GM21528 (cell line): ENCODE data around the gene SPIRE1.

Source experiments
- ATAC-seq: cut with Tn5 transposase; IDR thresholded peaks from one replicate; pipeline ENCODE4 v1.9.1; 2021; ENCODE audit warnings: mild to moderate bottlenecking, moderate library complexity; ENCODE audit not compliant: unreplicated experiment, low FRiP score

SPIRE1 gene

GRCh38 chr18:12460874-12461273 is 197.0 kb downstream of the SPIRE1 start:
- no peak for ATAC-seq

DNA sequence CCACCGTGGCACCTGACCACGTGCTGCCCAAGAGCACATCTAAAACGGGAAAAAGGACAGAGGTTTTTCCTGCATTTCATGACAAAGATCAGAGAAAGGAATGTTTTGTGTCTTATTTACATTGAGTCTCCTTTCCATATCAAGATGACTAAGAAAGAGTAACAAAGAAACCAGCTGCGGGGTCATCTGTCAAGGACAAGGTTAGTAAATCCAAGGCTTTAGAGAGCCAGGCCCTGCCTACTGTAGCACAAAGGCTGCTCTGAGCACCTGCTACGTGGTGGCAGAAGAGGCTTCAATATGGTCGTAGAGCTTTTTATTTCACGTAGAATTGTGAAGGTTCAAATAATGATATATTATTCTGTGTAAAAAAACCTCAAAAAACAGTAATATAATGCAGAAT is 199.1 kb downstream of the SPIRE1 start:
- no peak for ATAC-seq

- no peak for ATAC-seq
These were observed 201.5 kb downstream of the SPIRE1 start for GRCh38 chr18:12456441-12456840.

DNA sequence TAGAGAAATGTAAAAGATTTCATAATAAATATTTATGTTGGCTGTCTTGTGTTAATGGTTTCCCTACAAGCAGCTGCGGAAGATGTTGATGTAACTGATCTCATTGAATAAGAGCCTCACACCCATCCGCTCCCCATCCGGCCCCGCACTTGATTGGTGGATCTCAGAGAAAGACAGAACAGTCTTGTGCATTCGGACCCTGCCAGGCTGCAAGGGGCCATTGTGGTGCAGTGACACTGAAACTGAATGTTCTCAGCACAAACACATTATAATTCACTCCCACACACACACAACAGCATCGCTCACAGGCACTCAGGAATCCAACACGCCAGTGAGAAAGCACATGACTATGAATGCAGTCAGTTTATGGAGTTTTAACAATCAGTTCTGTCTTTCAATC is 202.4 kb downstream of the SPIRE1 start:
- ATAC-seq = no peak

DNA sequence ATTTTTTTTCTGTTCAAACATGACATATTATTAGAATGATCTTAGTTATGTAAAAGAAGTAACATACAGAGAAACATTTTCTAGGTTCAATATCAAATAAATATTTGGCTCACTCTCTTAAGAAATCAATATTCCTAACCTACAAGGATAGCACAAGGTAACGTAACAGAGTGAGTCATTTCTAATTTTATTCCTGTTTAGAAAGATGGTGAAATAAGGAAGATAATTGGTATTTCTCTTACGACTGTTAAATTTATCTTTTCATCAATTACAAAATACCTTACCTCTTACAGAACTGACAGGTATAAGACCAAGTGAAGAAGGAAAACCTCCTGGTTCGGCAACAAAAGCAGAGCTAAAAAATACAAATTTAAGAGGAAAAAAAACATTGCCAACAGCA is 205.1 kb downstream of the SPIRE1 start:
- ATAC-seq = no peak

DNA sequence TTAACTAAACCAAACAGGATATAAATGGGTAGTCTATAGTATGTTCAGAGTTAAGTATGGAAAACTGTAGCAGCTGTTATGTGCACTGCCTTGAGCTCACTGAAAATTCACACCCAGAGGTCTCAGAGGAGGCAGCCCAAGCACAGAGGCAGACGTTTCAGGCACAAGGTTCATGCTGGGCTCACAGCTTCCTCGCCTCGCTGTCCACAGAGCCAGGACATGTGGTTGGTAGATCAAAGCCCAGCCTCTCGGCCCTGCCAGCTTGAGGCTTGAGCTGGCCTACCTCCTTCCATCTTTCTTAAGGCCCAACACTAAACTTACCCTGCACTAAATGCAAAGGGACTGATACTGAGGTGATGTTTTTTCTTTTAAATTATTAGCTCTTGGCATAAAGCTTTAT is 206.5 kb downstream of the SPIRE1 start:
- ATAC-seq = no peak

GRCh38 chr18:12449051-12449785 is 208.7 kb downstream of the SPIRE1 start:
- ATAC-seq = no peak

- no peak for ATAC-seq
These were observed 212.4 kb downstream of the SPIRE1 start for GRCh38 chr18:12445554-12445953.

DNA sequence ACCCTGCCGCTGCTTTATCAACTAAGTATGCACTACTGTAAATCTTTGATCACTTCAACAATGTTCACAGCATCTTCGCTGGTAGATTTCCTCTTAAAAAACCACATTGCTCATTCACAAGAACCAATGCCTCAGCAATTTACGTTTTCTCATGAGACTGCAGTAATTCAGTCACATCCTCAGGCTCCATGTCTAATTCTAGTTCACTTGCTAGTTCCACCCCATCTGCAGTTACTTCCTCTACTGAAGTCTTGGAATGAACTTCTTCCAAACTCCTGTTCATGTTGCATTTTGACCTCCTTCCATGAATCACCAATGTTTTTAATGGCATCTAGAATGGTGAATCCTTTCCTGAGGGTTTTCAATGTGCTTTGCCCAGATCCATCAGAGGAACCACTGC is 214.4 kb downstream of the SPIRE1 start:
- ATAC-seq = no peak

DNA sequence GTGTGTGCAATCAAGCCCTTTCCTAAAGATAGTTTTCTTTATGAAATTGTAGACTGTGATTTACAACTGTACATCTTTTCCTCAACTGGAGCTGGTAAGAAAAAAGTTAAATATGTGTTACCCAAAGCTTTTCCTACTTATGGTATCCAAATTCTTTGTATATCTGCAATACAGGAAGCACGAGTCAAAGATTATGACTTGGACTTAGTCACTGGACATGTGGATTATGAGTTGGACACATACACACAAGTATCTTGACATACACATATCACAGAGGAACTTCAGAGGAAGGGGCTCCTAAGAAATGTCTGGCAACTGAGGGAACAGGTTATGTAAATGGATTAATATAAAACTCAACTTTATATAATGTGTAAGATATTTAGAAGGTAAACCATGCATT is 215.0 kb downstream of the SPIRE1 start:
- no peak for ATAC-seq

GRCh38 chr18:12441475-12442034 is 216.4 kb downstream of the SPIRE1 start:
- no peak for ATAC-seq

DNA sequence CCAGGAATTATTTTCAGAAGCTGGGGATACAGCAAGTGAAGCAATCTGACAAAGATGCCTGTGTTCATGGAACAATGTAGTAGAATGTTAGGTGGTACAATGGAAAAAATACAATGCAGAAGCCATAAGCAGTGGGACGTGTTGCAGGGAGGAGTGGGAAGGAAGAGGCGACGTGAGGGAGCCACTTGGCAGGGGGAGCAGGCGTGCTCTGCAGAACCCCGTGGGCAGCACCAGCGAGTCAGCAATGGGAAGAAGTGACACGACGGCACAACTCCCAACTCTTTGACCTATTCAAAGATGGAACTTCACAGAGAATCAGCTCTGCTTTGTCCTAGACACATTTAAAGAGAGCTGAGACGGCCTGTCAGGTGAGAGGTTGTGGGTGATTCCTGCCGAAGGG is 219.7 kb downstream of the SPIRE1 start:
- ATAC-seq = no peak

DNA sequence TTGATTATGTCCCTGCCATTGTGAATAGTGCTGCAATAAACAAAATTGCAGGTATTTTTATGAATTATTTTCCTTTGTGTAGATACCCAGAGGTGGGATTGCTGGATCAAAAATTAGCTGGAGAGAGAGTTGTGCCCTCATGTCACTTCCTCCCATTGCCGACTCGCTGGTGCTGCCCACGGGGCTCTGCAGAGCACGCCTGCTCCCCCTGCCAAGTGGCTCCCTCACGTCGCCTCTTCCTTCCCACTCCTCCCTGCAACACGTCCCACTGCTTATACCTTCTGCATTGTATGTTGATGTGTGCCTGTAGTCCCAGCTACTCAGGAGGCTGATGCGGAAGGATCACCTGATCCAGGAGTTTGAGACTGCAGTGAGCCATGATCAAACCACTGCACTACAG is 222.0 kb downstream of the SPIRE1 start:
- no peak for ATAC-seq

DNA sequence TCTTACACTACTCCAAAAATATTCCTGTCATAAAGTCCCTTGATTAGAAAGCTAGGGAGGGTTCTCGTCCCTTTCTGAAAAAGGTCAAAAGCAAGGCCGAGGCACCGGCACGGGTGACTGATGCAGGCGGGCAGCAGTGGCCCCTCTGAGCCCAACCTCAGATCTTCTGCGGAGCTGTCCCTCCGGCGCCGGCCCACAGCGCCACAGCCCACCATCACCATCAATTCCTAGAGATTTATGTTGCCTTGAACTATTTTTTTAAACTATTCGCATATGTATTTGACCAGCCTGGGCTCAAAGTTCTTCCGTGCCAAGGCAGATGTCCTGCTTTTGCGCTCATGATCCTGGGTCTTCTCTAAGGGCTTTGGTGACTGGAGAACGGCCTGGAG is 223.4 kb downstream of the SPIRE1 start:
- ATAC-seq = no peak

GRCh38 chr18:12433829-12434540 is 223.9 kb downstream of the SPIRE1 start:
- no peak for ATAC-seq

DNA sequence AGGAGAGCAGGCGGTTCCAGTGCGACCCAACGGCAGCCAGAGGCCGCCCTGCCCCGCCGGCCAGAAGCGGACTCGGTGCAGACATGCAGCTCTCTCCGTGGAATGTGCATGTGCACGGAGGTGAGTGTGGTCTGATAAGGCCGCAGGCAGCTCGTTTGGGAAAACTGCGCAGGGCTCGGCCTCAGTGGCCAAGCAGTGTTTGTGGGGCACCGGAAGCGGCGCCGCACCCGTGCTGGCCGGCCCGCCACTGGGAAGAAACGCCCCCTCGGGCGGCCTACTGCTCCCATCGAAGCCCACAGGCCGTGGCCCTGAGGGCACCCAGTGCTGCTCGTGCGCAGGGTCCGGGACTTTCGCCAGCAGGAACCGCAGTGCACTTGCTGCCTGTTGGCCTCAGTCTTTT is 225.0 kb downstream of the SPIRE1 start:
- no peak for ATAC-seq

- no peak for ATAC-seq
These were observed 225.7 kb downstream of the SPIRE1 start for GRCh38 chr18:12432196-12432595.

DNA sequence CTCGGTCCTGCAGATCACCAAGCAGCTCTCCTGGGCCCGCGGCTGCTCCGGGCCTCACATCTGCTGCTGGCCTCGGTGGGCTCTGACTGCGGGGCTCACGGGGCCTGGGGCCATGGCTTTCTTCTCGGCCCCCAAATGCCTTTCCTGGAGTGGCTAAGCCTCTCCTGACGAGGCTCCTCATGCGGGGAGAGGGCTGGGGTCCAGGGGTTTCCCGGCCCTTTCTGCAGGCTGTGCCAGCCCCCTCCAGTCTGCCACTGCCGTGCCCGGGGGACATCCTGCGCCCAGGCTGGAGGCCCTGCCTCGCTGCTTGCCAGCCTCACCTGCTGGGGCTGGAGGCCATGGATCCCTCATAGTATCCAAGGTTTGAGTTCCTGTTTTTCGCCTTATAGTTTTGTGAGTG is 226.3 kb downstream of the SPIRE1 start:
- ATAC-seq = no peak

- ATAC-seq = no peak
These were observed 227.5 kb downstream of the SPIRE1 start for GRCh38 chr18:12430137-12430990.

GRCh38 chr18:12429556-12429955 is 228.4 kb downstream of the SPIRE1 start:
- ATAC-seq = no peak

GRCh38 chr18:12428923-12429322 is 229.0 kb downstream of the SPIRE1 start:
- ATAC-seq = no peak
